ENCODE results near the gene KIF6. TPM values are rescaled to one million over a fixed set of nuclear protein-coding genes. Genes with fewer than 3 reads are reported as not detected.

Gene KIF6
- polyA plus RNA-seq, 3 donors, result not detected

DNA sequence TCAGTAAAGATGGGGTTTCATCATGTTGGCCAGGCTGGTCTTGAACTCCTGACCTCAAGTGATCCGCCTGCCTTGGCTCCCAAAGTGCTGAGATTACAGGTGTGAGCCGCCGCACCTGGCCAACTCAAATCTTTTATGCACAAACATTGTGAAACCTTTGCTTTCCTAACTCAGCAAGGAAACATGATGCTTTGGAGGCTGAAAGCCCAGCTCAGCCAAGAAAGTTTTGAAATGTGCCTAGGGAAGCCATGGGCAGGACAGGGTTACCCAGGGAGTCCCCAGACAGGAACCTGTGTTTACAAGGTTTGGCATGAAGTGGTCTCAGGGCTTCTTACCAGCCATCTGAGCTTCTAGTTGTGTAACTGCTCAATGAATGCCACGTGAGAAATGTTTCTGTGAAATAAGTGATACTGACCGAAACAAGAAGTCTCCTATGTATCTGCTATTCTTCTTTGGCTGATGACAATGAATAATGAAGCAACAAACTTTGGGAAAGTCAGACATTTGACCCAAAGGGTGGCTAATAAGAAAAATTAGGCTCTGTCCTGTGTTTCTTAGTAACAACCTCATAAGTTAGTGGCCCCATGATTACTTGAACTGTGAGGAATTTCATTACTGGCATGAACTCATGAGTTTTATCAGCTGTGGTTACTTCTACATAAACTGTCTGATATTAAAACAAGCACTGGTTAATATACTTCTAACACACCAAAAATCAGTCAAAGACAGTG is 163.5 kb downstream of the KIF6 start:
- Histone ChIP-seq H3K36me3 (replicated peaks in 1 of 2; ENCODE audit: control insufficient read depth in 1 of 2, insufficient read depth in 2 of 2, low read length in 2 of 2) (no peaks in the 10 kb centered on the region), H3K4me3 (replicated peaks in 1 of 3; ENCODE audit: low read depth in 2 of 3, low read length in 3 of 3) (no peak overlapping the region), H3K79me2 (ENCODE audit: insufficient read depth, low read length) (no peaks in the 10 kb centered on the region), H2AFZ (ENCODE audit: insufficient read depth, low read depth, low read length, poor library complexity, severe bottlenecking) (no peak overlapping the region), H3K9ac (ENCODE audit: insufficient read depth, low read length, poor library complexity, severe bottlenecking) (no peak overlapping the region), H3K4me1 (ENCODE audit: control insufficient read depth in 1 of 2, insufficient read depth in 2 of 2, low read length in 2 of 2) (no peaks in the 10 kb centered on the region), H3K9me3 (replicated peaks in 1 of 2; ENCODE audit: control insufficient read depth in 1 of 2, insufficient read depth in 1 of 2, low read length in 2 of 2) (no peaks in the 10 kb centered on the region), H3K27me3 (ENCODE audit: control insufficient read depth in 2 of 2, insufficient read depth in 2 of 2, low read length in 2 of 2) (no peaks in the 10 kb centered on the region), H4K20me1 (ENCODE audit: insufficient read depth, low read length) (no peaks in the 10 kb centered on the region), H3K27ac (ENCODE audit: low read depth in 1 of 2, low read length in 2 of 2) (no peak overlapping the region), H3K4me2 (replicated peaks; ENCODE audit: extremely low read depth, low read length, poor library complexity, severe bottlenecking) (no peak overlapping the region)
- DNase-seq, result no peak
- intact Hi-C loops (cut with micrococcal nuclease), result no loop called here
- H3K27me3 Mint-ChIP-seq (ENCODE audit: low read depth in 3 of 3), result peaks cover 3 to 5% (median 4%) of the 10 kb centered on the region in 3 donors
- H3K9me3 Mint-ChIP-seq, result no peaks in the 10 kb centered on the region
- TF ChIP-seq, protein P1, sequence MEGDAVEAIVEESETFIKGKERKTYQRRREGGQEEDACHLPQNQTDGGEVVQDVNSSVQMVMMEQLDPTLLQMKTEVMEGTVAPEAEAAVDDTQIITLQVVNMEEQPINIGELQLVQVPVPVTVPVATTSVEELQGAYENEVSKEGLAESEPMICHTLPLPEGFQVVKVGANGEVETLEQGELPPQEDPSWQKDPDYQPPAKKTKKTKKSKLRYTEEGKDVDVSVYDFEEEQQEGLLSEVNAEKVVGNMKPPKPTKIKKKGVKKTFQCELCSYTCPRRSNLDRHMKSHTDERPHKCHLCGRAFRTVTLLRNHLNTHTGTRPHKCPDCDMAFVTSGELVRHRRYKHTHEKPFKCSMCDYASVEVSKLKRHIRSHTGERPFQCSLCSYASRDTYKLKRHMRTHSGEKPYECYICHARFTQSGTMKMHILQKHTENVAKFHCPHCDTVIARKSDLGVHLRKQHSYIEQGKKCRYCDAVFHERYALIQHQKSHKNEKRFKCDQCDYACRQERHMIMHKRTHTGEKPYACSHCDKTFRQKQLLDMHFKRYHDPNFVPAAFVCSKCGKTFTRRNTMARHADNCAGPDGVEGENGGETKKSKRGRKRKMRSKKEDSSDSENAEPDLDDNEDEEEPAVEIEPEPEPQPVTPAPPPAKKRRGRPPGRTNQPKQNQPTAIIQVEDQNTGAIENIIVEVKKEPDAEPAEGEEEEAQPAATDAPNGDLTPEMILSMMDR (IDR thresholded peaks at IDR 0.05), result no peak
- no peak overlapping the region for H3K4me3 Mint-ChIP-seq
- no peaks in the 10 kb centered on the region for H3K4me1 Mint-ChIP-seq
- H3K36me3 Mint-ChIP-seq, result no peaks in the 10 kb centered on the region
- WGBS (ENCODE audit: insufficient coverage), result no CpG with 5 or more reads among the region's 5 CpGs
- no peak overlapping the region for H3K27ac Mint-ChIP-seq

DNA sequence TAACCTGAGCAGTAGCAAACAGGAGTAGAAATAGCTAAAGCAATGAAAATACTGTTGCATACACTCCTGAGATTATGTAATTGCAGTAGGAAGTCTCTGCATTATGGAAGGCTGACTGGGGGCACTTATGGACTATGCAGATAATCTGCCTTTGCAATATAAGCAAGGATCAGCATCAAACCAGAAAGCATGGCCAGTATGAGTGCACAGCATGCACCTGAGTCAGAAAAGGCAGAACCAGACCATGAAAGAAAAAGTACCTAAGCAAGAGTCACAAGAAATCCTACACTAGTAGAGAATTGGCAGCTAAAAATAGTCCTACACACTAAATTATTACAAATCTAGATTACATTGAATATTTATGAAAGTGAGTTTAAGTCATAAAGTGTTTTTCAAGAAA is 164.3 kb downstream of the KIF6 start:
- Mint-ChIP-seq H3K27ac (no peak overlapping the region), H3K9me3 (no peaks in the 10 kb centered on the region), H3K27me3 (ENCODE audit: low read depth in 3 of 3) (peaks cover 3 to 5% (median 5%) of the 10 kb centered on the region in 3 donors), H3K36me3 (no peaks in the 10 kb centered on the region), H3K4me3 (no peak overlapping the region), H3K4me1 (no peaks in the 10 kb centered on the region)
- intact Hi-C loops (cut with micrococcal nuclease), result no loop called here
- Histone ChIP-seq H3K9ac (ENCODE audit: insufficient read depth, low read length, poor library complexity, severe bottlenecking) (no peak overlapping the region), H3K27ac (ENCODE audit: low read depth in 1 of 2, low read length in 2 of 2) (no peak overlapping the region), H3K27me3 (ENCODE audit: control insufficient read depth in 2 of 2, insufficient read depth in 2 of 2, low read length in 2 of 2) (no peaks in the 10 kb centered on the region), H3K79me2 (ENCODE audit: insufficient read depth, low read length) (no peaks in the 10 kb centered on the region), H3K4me1 (ENCODE audit: control insufficient read depth in 1 of 2, insufficient read depth in 2 of 2, low read length in 2 of 2) (no peaks in the 10 kb centered on the region), H3K4me3 (replicated peaks in 1 of 3; ENCODE audit: low read depth in 2 of 3, low read length in 3 of 3) (no peak overlapping the region), H3K4me2 (replicated peaks; ENCODE audit: extremely low read depth, low read length, poor library complexity, severe bottlenecking) (no peak overlapping the region), H3K9me3 (replicated peaks in 1 of 2; ENCODE audit: control insufficient read depth in 1 of 2, insufficient read depth in 1 of 2, low read length in 2 of 2) (no peaks in the 10 kb centered on the region), H2AFZ (ENCODE audit: insufficient read depth, low read depth, low read length, poor library complexity, severe bottlenecking) (no peak overlapping the region), H3K36me3 (replicated peaks in 1 of 2; ENCODE audit: control insufficient read depth in 1 of 2, insufficient read depth in 2 of 2, low read length in 2 of 2) (no peaks in the 10 kb centered on the region), H4K20me1 (ENCODE audit: insufficient read depth, low read length) (no peaks in the 10 kb centered on the region)
- TF ChIP-seq, protein P1 (IDR thresholded peaks at IDR 0.05), result no peak
- DNase-seq, result no peak

Data from CD14-positive monocyte (primary cell).